Measurements from ENCODE around the gene TTC33.

TTC33 gene

GRCh38 chr5:40776658-40776977 is 20.9 kb upstream of the TTC33 start:
- no peak for TF ChIP-seq POLR2AphosphoS5 (IDR thresholded peaks at IDR 0.05; ENCODE audit: low read depth, low read length)
- TF ChIP-seq TAF1 (IDR thresholded peaks at IDR 0.05; ENCODE audit: borderline replicate concordance, insufficient read depth, low read length), result no peak
- TF ChIP-seq SIN3A (IDR thresholded peaks at IDR 0.05; ENCODE audit: borderline replicate concordance, insufficient read depth, low read length), result no peak
- TF ChIP-seq REST (IDR thresholded peaks at IDR 0.05; ENCODE audit: insufficient read depth in 1 of 2, low read depth in 2 of 2, low read length in 2 of 2), result no peak
- TF ChIP-seq FOXP2 (optimal IDR thresholded peaks at IDR 0.05; ENCODE audit: borderline replicate concordance, extremely low read depth, extremely low read length, insufficient read depth), result no peak

GRCh38 chr5:40775846-40776657 is 20.3 kb upstream of the TTC33 start:
- TF ChIP-seq FOXP2 (optimal IDR thresholded peaks at IDR 0.05; ENCODE audit: borderline replicate concordance, extremely low read depth, extremely low read length, insufficient read depth), result no peak
- TF ChIP-seq REST (IDR thresholded peaks at IDR 0.05; ENCODE audit: insufficient read depth in 1 of 2, low read depth in 2 of 2, low read length in 2 of 2), result no peak
- TF ChIP-seq TAF1 (IDR thresholded peaks at IDR 0.05; ENCODE audit: borderline replicate concordance, insufficient read depth, low read length), result no peak
- no peak for TF ChIP-seq SIN3A (IDR thresholded peaks at IDR 0.05; ENCODE audit: borderline replicate concordance, insufficient read depth, low read length)
- no peak for TF ChIP-seq POLR2AphosphoS5 (IDR thresholded peaks at IDR 0.05; ENCODE audit: low read depth, low read length)

DNA sequence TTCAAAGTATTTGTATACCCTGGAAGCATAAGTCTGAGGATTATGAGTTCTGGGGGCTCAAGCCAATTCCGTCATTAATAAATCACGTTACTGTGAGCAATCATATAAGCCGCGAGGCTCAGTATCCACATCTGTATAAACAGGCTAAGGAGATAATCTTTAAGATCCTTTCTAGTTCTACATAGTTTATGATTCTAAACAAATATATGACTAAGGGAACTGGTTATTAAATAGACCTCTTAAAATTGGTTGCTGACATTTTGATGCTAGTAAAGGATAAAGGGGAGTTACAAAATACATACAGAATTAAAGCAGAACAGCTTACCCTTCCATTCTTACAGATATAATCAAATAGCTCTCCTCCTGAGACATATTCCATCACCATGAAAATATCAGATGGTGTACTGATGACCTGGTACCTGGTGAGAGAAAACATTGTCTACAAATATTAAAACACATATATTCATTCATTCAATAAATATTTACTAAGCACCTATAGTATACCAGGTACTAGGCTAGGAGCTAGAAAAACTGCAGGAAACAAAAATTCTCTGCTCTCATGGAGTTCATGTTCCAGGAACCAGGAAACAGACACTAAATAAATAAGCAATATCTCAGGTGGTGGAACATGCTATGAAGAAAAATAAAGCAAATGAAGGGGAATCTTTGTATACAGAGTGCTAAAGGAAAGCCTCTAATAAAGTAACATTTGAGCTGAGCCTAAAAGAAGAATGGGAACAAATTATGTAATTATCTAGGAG is 19.5 kb upstream of the TTC33 start:
- TF ChIP-seq TAF1 (IDR thresholded peaks at IDR 0.05; ENCODE audit: borderline replicate concordance, insufficient read depth, low read length), result no peak
- no peak for TF ChIP-seq REST (IDR thresholded peaks at IDR 0.05; ENCODE audit: insufficient read depth in 1 of 2, low read depth in 2 of 2, low read length in 2 of 2)
- no peak for TF ChIP-seq POLR2AphosphoS5 (IDR thresholded peaks at IDR 0.05; ENCODE audit: low read depth, low read length)
- TF ChIP-seq FOXP2 (optimal IDR thresholded peaks at IDR 0.05; ENCODE audit: borderline replicate concordance, extremely low read depth, extremely low read length, insufficient read depth), result no peak
- no peak for TF ChIP-seq SIN3A (IDR thresholded peaks at IDR 0.05; ENCODE audit: borderline replicate concordance, insufficient read depth, low read length)

DNA sequence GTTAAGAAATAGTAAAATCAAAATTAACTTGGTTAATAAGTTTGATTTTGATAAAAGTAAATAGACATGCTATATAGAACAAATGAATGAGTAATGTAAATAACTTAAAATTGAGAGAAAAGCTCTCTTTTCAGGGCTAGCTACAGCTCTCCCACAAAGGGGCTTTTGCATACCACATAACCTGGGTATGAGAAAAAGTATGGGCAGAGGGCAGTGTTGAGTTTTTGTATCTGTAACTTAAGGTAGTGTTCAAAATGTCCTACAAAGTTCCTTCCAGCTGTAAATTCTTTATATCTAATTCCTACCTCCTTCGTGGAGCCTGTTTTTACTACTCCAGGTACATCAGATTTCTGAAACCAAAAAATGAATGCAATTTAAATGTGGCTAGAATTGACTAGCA is 18.9 kb upstream of the TTC33 start:
- TF ChIP-seq REST (IDR thresholded peaks at IDR 0.05; ENCODE audit: insufficient read depth in 1 of 2, low read depth in 2 of 2, low read length in 2 of 2) (no peak), FOXP2 (optimal IDR thresholded peaks at IDR 0.05; ENCODE audit: borderline replicate concordance, extremely low read depth, extremely low read length, insufficient read depth) (no peak), TAF1 (IDR thresholded peaks at IDR 0.05; ENCODE audit: borderline replicate concordance, insufficient read depth, low read length) (no peak), SIN3A (IDR thresholded peaks at IDR 0.05; ENCODE audit: borderline replicate concordance, insufficient read depth, low read length) (no peak), POLR2AphosphoS5 (IDR thresholded peaks at IDR 0.05; ENCODE audit: low read depth, low read length) (no peak)
